Endometrium (tissue), 2 donors: ENCODE measurements around the gene CHRNB4.
"Not testable (repeated sequence)": the region's sequence is repeated elsewhere in the genome, so short reads cannot be mapped to it uniquely, and the experiment has no call there.

Experiments used
- FAIRE-seq: peaks from 2 replicates; lab custom pipeline; 2012; peaks lifted over from hg19 to GRCh38; lab: Jason Lieb, UNC
- donor health status: control.
- donor health status: control.

The CHRNB4 gene

GRCh38 chr15:78641102-78641748 is at the start of gene CHRNB4:
CHRNB4 (minus strand) TSS chr15:78641210; CDS start chr15:78641133, 77 bp downstream.
- no peak for FAIRE-seq

GRCh38 chr15:78689626-78690025 is 48.6 kb upstream of the CHRNB4 start:
- no peak for FAIRE-seq

GRCh38 chr15:78685925-78686324 is 44.9 kb upstream of the CHRNB4 start:
- FAIRE-seq = no peak

GRCh38 chr15:78685159-78685921 is 44.3 kb upstream of the CHRNB4 start:
- FAIRE-seq = no peak

GRCh38 chr15:78684657-78685056 is 43.6 kb upstream of the CHRNB4 start:
- FAIRE-seq = no peak

GRCh38 chr15:78683599-78683998 is 42.6 kb upstream of the CHRNB4 start:
- not testable (repeated sequence) for FAIRE-seq

GRCh38 chr15:78682693-78683410 is 41.8 kb upstream of the CHRNB4 start:
- FAIRE-seq = no peak

- no peak for FAIRE-seq
These were observed 41.1 kb upstream of the CHRNB4 start for GRCh38 chr15:78682004-78682651.

GRCh38 chr15:78681281-78682003 is 40.4 kb upstream of the CHRNB4 start:
- FAIRE-seq = no peak

- no peak for FAIRE-seq
These were observed 39.5 kb upstream of the CHRNB4 start for GRCh38 chr15:78680431-78681075.

GRCh38 chr15:78679089-78679511 is 38.1 kb upstream of the CHRNB4 start:
- FAIRE-seq = no peak

GRCh38 chr15:78676424-78677110 is 35.6 kb upstream of the CHRNB4 start:
- no peak for FAIRE-seq

GRCh38 chr15:78675617-78676360 is 34.8 kb upstream of the CHRNB4 start:
- no peak for FAIRE-seq

- FAIRE-seq = no peak
These were observed 34.2 kb upstream of the CHRNB4 start for GRCh38 chr15:78675206-78675605.

GRCh38 chr15:78673917-78674444 is 33.0 kb upstream of the CHRNB4 start:
- FAIRE-seq = no peak

GRCh38 chr15:78673476-78673875 is 32.5 kb upstream of the CHRNB4 start:
- no peak for FAIRE-seq

GRCh38 chr15:78672285-78673014 is 31.4 kb upstream of the CHRNB4 start:
- no peak for FAIRE-seq

GRCh38 chr15:78671626-78672211 is 30.7 kb upstream of the CHRNB4 start:
- FAIRE-seq = no peak

- no peak for FAIRE-seq
These were observed 28.0 kb upstream of the CHRNB4 start for GRCh38 chr15:78668987-78669386.
